Fibroblast of upper back skin (primary cell): ENCODE results near the gene SERPINF2.
"Not testable (repeated sequence)": the region's sequence is repeated elsewhere in the genome, so short reads cannot be mapped to it uniquely, and the experiment has no call there.

Experiments
- DNase-seq: peaks from one replicate; pipeline ENCODE4 v3.0.0-alpha.2; 2013

Gene SERPINF2

DNA sequence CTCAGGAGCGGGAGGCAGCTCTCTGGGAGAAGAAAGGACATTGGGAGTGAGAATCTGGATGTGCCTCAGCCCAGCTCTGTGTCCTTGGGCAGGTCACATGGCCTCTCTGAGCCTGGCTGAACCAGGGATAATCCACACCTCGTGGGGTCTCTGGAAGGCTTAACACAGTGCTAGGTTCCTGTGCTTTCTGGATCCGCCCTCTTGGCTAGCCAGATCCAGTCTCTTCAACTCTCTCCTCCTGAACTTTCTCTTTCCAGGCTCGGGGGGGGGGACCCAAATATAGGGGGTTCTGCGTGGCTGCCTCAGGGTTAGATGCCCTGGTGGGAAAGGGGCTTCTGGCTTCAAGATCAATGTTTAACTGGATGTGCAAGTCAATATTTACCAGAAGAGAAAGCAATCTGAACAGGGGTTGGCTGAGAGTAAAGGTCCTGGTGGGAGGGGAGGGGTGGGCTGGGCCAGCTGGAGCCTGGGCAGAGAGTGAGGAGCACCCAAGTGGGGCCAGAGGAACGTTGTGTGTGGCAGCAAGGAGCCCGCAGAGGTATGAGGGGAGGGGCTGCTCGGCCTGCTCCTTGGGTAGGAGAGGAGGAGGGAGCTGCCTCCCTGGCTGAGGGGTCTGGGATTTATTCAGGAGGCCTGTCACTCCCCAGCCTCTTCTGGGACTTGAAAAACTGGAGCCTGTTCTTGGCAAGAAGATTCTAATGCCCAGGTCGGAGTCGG is at the start of gene SERPINF2:
Gene SERPINF2, plus strand, starts transcription at position 501 of the 717 bp plus-strand sequence. CDS start 2,125 bp downstream, outside the sequence.
- DNase-seq = no peak

DNA sequence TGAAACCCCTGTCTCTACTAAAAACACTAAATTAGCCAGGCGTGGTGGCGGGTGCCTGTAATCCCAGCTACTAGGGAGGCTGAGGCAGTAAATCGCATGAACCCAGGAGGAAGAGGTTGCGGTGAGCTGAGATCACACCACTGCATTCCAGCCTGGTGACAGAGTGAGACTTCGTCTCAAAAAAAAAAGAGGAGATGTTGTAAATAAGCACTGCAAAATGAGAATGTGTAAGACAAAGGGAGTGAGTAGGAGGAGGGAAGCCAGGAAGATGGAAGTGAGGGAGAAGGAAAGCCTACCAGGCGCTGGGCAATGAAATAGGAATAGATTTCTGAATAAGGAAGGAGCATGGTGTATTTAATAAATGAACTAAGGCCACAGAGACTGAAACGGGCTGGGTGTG is 49.3 kb upstream of the SERPINF2 start:
- DNase-seq = no peak

DNA sequence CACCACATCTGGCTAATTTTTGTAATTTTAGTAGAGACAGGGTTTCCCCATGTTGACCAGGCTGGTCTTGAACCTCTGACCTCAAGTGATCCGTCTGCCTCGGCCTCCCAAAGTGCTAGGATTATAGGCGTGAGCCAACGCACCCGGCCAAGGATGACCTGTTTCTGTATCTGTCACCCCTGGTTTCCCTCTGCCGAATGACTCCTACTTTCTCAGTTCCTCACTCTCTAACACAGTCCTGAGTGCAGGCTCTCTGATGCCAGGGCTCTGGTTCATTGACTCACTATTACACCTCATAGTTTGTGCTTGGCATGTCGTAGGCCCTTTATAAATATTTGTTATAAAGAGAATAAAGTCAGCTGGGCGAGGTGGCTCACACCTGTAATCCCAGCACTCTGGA is 47.3 kb upstream of the SERPINF2 start:
- no peak for DNase-seq

DNA sequence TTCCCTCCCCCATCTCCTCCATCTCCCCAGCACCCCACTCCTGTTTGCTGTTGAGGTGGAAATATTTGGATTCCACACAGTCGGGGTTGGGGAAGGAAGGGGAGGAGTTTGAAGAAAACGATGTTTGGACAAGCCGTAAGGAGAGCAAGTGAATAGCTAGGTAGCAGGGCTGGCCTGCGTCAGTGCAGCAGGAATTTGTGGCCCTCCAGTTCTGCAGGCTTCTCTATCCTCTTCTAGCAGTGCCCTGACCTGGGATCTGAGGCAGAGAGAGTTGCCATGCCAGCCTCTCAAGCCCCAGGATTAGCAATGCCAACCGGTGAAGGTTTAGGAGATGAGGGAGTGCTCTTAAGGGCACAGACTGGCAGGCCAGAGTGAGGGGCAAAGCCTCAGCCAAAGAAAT is 45.0 kb upstream of the SERPINF2 start:
- no peak for DNase-seq

DNA sequence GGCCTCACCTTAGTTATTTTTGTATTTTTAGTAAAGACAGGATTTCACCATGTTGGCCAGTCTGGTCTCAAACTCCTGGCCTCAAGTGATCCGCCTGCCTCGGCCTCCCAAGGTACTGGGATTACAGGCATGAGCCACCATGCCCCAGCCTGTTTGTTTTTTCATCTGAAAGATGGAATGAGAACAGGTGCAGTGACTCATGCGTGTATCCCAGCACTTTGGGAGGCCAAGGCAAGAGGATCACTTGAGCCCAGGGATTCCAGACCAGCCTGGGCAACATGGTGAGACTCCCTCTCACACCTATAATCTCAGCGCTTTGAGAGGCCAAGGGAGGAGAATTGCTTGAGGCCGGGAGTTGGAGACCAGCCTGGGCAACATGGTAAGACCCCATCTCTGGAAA is 42.8 kb upstream of the SERPINF2 start:
- not testable (repeated sequence) for DNase-seq

DNA sequence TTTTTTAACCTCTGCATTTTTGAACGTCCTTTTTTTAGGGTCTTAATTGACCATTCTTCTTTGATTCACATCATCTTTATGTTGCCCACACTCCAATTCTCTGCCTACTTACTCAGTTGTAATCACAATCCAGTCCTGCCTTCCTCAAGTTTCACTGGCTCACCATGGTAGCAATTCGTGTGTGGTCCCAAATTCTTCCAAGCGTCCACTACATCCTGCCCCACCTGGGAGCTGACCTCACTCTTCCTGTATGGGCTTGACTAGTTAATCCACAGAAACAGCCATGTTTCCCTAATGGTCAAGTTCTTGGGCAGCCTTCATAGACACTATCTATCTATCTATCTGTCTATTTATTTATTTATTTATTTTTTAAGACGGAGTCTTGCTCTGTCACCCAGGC is 39.6 kb upstream of the SERPINF2 start:
- no peak for DNase-seq

DNA sequence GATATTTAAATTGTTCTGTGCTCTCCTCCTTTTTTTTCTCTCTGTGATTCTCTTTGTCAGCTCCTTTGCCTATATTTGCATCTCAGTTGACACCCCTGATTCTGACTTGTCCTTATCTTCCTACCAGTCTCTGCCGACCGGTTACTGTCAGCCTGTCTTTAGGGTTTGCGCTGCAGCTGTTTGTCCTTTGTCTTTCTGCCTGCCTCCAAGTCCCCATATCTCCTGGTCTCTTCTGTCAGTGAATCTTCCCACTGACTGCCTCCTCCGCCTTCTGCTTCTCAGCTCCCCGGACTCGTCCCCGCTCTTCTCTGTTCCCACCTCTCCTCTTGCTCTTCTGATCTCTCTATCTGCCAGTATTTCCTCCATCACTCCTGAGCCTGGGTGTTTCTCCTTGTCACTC is 37.7 kb upstream of the SERPINF2 start:
- no peak for DNase-seq

DNA sequence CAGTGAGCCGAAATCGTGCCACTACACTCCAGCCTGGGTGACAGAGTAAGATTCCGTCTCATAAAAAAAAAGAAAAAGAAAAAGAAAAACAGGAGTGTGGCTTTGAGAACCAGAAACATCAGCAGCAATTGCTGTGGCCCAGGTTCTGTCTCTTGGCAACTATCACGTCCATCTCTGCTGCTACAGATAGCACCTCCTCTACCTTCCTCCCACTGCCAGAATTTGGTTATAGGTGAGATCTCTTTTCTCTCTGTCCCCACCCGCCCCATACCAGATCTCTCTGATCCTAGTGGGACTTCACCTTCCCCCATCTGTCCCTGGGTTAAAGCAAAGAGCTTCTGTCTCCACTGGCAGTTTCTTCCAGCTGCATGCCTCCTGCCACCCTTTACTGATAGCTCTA is 35.6 kb upstream of the SERPINF2 start:
- DNase-seq = no peak

DNA sequence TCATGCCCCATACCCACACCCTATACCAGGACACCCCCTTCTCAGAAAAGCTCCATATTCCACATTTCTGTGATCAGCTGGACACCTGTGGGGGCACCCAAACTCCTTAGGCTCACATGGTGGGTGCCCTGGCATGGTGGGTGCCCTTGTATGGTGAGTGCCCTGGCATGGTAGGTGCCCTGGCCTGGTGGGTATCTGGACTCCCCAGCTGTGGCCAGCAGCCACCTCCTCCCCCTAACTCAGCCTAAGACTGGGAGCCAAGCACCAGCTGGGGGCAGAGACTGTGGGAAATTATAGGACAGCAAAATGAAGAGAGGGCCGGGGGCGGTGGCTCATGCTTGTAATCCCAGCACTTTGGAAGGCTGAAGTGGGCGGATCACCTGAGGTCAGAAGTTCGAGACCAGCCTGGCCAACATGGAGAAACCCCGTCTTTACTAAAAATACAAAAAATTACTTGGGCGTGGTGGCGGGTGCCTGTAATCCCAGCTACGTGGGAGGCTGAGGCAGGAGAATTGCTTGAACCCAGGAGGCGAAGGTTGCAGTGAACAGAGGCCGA is 33.8 kb upstream of the SERPINF2 start:
- DNase-seq = not testable (repeated sequence)

DNA sequence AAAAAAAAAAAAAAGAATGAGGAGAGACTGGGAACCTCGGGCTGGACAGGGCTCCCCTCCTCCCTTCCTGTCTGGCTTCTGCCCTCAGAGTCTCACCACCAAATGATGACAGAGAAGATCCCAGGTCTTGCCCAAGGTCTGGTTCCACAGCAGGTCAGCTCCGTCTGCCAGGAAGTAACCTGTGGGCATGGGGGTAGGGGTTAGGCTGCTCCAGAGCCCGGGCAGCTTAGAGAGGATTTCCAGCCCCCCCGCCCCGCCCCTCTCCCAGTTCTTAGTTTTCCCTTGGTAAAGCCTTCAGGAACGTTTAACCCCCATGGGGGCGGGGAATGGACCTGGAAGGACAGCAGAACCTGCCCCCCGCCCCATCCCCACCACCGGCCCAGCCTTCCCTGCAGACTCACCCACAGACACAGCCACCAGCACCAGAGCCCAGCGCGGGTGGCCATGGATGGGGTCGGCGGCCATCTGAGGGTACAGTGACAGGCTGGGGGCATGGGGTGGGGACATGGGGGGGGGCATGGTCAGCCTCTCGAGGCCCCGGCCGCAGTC is 33.2 kb upstream of the SERPINF2 start:
- DNase-seq = no peak

DNA sequence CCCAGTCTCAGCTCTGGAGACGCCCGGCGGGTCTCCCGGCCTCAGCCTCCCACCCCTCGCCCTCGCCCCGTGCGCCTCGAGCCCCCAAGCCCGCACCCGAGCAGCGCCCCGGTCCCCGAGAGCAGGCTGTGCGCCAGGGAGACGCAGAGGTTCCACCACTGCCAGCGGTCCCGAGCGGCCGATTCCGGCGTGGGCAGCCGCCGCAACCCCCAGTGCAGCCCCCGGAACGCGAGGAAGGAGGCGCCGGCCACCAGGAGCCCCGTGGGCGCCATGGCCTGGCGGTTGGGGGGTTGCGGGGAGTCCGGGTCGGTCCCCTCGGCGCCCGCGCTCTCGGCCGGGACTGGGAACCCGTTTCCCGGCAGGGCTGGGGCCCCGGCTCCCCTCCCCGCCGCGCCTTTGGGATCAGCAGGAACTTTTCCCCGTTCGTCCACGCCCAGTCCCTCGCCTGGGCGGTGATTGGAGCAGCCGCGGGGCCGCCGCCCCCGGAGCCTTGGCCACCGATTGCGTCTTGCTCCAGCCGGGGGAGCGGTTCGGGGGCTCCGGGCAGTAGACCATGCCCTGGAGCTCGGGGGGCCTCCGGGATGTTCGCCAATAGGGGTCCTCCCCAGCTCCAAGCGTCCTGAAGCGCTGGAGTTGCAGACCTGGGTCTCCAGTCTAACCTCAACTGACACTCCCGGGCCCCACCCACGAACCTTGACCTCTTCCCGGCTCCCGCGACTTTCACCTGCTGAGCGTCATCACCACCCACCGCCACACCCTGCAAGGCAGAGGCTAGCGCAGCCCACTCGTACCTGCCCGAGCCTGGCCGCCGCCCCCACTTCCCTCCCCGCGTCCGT is 32.5 kb upstream of the SERPINF2 start, which contains the start of gene TLCD2:
Gene TLCD2, minus strand, starts transcription at position 407 of the 836 bp plus-strand sequence. Its CDS starts 135 bp downstream, at position 272.
- DNase-seq = peak; percentile 78

DNA sequence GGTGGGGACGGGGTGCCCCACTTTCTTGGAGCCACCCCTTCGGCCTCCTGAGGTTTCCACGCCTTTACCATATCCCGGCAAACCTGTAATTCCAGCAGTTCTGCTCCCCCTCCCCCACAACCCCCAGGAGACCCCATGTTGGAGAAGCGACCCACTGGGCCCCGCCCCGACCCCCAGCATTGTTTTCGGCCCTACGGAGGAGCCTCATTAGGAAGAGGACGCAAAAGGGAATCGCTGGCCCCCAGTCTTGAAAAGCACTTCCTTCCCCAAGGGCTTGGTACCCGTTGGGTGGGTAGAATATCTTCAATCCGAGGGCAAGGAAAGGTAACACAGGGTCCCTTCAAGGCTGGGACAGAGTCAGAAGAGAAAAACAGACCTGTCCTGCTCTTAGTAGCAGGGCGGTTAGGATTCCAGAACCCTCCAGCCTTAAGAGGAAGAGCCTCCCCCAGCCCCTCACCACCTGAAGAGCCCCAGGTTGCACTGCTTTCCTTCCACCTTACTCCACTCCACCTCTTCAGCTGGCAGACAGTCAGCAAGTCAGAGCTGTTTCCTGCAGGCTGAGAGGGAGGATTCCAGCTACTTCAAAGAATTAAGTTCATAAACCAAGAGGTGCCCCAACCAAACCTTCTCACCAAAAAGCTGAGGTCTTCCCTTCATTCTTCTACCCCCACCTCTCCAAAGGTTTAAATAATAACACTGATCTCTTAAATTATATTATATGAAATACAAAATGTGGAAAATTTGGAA is 31.7 kb upstream of the SERPINF2 start:
- DNase-seq = peak; percentile 47

DNA sequence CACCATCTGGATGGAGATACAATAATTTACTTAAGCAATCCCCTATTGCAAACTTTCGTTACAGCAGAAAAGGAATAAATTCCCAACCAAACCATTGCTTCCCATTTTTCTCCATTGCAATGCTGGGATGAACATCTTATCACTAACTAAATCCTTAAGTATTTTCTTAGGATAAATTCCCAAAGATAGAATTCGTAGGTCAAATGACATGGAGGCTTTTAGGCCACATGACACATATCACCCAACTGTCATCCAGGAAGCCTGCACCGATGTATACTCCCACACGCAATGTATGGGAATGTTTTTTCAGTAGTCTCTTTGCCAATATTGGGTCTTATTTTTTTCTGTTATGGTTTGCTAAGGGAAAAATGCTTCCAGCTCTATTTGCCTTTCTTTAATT is 30.9 kb upstream of the SERPINF2 start:
- no peak for DNase-seq

DNA sequence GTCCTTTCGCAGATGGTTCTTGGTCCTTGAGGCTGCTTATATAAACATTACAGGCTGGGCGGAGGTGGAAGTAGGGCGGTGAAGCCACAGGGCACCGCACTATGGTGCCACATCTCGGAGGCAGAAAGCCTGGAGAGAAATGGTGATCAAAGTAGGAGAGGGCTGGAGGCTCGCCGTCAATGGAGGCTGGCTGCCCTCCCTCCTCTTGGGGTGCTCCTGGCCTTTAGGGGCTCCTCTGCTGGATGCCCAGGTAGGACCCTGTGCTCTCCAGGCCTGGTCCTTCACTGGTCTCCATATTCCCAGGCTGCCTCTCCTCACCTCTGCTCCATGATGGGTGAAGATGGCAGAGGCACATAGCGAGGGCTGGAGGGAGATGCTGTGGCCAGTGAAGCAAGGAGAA is 30.4 kb upstream of the SERPINF2 start:
- no peak for DNase-seq

DNA sequence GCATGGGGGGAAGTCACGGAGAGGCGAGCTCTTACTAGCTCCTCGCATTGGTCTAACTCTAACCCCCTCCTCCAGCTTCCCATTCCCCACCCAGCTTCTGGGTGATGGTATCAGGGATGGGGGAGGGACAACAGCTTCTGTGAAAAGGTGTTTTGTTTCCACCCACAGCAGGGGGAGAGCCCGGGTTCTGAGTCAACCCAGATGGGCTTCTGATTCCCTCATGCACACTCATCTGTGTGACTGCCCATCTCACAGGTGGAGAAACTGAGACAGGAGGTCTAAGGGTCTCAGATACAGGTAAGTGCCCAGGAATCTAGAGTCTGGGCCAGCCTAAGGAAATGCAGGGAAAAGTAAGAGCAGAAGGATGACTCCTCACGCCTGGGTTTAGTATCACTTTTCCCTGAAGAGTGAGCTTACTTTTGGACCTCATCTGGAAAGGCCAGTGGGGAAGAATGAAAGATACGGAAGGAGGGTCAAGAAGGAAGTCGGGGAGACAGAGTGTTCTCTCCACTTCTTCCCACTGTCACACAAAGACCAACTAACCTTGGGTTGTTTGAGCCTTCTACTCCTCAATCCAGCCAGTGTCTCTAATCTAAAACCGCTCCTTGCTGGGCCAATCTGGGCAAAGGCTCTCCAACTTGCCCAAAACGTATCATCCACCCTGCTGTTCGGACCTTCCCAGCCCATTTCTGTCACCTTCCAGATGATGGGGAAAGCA is 29.4 kb upstream of the SERPINF2 start:
- no peak for DNase-seq

DNA sequence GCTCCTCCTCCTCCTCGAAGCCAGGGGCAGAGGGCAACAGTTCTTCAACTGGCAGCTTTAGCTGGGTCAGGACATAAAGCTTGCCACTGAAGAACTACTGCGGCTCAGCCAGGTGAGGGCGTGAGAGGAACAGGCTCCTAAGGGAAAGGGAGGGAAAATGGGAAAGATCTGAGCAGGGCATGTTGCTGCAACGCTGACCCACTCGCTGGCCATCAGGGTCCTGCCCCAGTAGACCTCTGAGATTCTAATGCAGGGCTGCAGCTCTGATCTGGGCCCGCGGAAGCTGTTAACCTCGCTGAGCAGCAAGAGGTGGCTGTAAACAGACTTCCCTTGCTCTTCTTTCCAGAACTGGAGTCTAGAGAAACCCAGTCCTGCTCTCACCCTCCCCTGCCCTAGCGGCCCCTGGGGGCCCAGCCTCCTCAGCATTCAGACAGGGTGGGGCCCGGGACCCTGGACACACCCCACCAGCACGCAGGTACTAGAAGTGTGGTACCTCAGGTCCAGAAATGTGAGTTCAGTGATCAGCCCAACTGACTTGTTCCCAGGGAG is 28.7 kb upstream of the SERPINF2 start:
- peak; percentile 45 for DNase-seq

DNA sequence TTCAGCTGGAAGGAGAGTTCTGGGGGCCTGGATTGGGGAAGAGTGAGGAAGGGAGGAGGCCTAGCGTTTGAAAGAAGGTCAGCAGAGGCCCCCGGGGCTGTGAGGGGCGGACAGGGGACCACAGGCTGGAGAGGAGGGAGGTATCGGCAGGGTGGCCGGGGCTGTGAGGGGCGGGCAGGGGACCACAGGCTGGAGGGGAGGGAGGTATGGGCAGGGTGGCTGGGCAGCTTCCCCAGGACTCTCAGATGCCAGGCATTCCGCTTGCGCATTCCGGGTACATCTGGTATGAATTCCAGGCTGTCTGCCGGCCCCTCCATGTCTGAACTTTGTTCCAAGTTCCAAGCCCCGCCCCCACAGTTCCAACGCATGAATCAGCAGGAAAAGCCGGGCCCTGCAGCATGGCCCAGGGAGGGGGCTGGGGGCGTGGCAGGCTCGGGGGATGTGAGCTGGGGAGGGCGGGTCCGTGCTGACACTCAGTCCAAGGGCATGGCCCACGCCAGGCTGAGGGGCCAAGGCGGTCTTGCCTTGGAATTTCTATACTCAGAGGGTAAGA is 28.2 kb upstream of the SERPINF2 start:
- DNase-seq = peak; percentile 99

DNA sequence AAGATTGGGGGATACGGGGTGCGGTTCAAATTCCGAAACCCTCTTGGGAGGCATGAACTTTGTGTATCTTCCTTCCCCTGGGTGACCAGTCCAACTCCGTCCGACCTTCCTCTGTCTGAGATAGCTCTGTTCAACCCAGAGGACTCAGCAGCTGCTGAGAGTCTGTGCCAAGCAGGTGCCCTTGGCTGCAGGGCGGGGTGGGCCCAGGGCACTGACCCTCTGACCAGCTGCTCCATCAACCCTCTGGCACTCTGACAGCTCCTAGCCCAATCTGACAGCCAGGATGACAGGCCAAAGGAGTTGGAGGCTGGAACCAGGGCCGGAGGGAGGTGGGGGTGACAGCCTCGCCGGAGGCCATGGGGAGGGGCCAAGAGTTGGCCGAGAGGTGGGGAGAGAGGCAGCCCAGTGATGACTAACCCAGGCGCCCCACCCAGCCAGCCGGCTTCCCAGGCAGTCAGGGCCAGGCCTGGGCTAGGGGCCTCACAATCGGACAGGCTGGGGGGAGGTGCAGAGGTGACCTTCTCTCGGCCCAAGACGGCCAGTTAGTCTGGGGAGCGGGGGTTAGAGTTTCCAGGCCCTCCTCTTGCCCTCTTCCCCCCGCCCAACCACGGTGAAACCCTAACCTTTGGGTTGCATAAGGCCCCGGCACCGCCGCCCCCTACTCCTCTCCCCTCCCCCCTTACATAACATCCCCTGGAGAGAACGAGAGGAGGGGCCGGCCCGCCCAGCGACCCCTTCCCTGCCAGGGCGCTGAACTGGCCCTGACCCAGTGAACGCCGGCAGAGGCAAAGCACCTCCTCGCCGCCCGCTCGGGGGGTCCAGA is 27.5 kb upstream of the SERPINF2 start:
- DNase-seq = peak; percentile 93

DNA sequence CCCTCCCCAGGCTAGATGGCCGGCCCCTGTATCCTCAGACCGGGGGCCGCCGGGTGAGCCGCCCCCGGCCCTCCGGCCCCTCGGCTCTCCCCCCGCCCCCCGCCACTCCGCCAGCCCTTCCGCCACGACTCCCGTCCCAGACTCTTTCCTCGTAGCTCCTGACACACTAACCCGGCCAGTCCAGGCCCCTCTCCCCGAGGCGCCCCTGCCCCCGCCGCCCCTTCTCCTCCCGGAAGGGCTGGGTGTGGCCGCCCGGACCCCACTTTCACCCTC is 26.9 kb upstream of the SERPINF2 start:
- no peak for DNase-seq

DNA sequence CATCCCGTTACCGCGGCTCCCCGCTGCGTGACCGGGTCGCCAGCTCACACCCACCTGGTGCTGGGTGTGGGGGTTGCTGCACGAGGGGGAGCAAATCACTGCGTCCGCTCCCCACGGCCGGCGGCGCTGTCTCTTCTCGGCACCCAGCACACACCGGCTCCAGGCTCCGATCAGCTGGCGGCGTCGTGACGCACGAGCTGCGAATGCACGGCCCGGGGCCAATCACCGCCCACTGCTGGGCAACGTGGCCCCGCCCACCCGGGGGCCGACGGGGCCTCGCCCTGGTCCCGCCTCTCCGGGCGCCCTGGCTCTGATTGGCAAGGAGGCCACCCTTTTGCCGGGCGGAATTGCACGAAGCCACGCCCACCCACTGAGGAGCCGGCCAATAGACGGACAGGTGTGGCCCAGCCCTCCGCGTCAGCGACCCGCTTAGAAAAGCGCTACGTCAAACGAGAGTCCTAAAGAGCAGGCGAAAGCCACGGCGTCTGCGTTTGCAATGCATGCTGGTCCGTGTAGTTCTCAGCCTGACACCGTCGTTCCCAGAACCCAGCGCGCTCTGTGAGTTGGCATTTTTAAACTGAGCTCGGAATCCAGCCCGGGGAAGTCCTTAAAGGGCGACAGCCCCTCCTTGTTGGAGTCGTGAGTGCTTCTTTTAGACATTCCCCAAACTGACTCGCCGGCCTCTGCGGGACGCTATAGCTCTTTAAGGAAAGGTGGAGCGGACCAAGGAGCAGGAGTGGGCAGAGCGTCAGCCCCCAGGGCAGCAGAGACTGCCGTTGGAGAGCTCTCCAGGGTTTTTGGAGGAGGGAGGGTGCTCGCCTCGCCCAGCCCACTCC is 26.4 kb upstream of the SERPINF2 start:
- DNase-seq = peak; percentile 100
